Loucy (cell line): ENCODE data around the gene FKBP1B.

Source experiments
- CTCF ChIP-seq: fragments of 200-600 bp; sonication (generic); conservative IDR thresholded peaks from 2 replicates; pipeline ENCODE4 v1.5.1; 2014; ENCODE audit warnings: mild to moderate bottlenecking, antibody characterized with exemption, low read length
- EZH2phosphoT487 ChIP-seq: fragments of 200-600 bp; IDR thresholded peaks from 2 replicates; pipeline ENCODE4 v1.6.1; 2018; ENCODE audit warnings: antibody characterized with exemption, mild to moderate bottlenecking, moderate library complexity, borderline replicate concordance

- TF ChIP-seq CTCF (no peak), EZH2phosphoT487 (no peak)
Observed at GRCh38 chr2:24111407-24111901, 61.9 kb downstream of the FKBP1B start.
